HG02642 (cell line): ENCODE measurements around the gene SSUH2.
"Not testable (repeated sequence)": the region's sequence is repeated elsewhere in the genome, so short reads cannot be mapped to it uniquely, and the experiment has no call there.

Source experiments
- ATAC-seq: cut with Tn5 transposase; IDR thresholded peaks from one replicate; pipeline ENCODE4 v1.9.1; 2021; ENCODE audit warnings: mild to moderate bottlenecking; ENCODE audit not compliant: unreplicated experiment, poor library complexity

The SSUH2 gene

DNA sequence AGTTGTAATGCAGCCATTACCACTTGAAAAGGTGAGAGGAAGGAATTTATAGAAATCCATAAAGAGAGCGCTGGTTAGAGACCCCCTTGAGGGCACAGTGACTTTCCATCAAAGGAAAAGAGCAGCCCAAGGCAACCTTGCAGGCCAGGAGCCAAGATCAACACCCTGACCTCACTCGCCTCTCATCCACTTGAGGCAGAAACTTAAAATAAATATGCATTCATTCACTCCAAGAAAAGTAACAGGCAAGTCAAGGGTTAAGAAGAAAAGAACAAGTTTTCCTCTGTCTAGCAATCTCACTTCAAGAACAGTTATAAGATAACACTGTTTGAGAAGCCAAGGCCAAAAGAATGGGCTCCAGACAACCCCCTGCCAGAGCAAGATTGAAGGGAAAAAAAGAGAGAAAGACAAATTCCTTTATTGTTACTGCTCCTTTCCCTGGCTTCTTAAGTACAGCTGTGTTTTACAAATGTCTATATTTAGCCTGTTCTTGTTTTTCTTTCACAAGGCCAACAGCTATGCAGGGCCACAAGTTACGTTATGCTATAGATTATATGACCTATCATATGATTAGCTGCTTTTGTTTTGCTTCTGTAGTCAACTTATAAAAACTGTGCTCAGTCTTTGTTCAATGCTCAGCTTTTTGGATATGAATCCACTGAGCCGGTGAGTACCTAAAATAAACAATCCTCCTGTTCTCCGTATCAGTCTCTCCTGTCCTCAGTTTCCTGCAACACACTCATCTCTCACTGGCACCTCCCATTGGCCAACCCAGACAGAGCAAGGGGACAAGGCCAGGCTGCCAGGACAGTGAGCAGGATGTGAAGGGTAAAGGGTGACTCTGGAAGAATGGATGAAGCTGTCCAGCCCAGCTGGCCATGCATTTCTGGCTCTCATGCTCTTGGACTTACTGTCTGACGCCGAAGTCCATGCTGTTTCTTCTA lies 15.8 kb upstream of the SSUH2 start:
- no peak for ATAC-seq

DNA sequence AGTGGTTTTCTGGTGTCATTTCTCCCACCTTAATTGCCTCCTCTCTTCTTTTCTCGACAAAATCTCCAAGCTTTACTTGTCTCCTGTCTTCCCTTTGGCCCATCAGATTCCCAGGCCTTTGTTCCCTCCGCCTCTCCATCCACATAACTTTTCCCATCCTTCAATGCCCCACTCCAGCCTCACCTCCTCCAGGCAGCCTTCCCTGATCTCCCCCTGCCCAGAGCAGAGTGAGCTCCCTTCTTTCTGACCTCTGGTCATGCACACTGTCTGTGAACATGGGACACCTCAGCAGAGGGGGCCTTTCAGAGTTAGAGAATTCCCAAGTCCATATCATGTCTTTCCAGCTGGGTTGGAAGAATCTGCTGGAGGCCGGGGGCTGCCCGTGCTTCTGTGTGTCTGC lies 14.6 kb upstream of the SSUH2 start:
- ATAC-seq = no peak

DNA sequence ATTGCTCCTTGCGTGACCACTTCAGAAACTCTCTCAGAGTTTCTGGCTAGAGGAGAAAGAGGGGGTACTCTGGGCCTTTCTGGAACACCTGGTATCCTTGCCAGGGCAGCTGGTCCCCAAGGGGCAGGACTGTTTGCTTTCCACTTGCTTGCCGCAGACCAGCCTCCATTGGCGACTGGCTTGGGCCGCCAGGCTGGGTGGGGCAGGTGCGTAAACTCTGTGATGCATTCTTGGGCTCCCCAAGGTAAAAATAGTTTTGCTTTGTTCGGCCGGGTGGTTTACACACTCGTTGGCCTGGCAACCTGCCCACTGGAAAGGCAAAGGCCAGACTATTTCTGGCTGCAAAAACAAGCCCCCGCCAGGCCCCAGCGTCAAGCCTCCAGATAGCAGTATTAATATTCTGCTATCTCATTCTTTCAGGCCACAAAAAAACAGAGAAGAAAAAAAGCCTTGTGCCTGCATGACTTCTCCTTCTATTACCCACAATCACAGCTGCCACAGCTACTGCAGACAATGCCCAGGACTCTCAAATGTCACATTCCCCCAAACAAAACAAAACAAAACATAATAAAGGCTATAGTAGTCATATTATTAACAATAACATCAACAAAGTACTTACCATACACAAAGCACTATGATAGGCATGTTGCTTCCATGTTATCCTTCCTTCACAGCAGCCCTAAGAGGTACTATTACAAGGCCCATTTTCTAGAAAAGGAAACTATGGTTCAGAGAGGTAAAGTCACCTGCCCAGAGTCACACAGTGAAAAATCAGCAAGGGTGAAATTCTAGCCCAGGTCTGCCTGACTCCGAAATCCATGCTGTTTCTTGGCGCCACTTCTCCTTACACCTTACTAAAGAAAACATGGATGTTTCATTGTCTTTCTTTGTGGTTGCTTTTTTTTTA lies 14.0 kb upstream of the SSUH2 start:
- peak; percentile 89 for ATAC-seq

DNA sequence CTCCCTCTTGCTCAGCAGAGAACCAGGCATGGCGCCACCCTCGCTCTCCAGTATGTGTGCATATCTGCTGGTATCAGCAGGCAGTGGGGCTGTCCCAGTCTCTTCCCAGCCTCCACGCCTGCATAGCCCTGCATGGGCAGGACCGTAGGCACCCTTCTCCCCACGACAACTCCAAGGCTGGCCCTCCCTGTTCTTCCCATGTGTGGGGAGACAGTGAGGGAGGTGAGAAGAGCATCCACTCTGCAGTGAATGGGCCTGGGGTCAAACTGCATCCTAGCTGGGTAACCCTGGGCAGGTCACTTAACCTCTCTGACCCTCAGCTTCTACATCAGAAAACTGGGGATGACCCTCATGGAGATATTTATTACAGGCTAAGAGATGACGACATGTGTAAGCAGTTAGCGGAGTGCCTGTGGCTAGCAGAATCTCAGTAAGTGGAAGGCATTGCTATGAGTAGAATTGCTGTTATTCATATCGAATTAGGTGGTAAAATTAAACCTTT lies 13.3 kb upstream of the SSUH2 start:
- peak; percentile 44 for ATAC-seq

DNA sequence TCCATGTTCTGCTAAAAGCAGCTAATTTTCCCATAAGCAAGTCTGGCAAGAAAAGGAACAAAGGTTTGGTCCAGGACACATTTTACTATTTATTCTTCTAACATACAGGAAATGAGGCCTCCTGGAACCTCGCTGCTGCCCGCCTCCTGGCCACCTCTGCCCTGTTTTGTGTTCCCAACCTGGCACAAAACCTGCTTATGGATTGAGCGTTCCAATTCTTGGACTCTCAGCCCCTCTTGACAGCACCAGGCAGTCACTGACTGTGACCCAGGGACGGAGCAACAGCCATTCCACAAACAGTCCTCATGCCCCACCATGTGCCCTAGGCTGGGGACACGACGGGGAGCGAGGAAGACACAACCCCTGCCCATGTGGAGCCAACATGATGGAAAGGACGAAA lies 11.6 kb upstream of the SSUH2 start:
- no peak for ATAC-seq

DNA sequence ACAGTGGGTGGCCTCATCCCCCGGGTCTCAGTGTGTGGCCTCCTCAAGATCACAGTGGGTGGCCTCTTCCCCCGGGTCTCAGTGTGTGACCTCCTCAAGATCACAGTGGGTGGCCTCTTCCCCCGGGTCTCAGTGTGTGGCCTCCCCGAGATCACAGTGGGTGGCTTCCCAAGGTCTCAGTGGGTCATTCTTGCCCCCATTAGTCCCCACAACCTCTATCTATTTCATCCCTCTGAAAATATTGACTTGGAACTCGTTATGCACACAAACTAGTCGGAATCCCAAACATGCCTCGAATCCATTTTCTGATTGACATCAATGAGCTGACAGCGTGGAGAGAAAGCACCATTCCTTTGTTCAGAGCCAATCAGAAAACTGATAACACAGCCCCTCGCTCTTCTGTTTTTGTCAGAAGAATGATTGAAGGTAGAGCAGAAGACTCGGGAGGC lies 10.8 kb upstream of the SSUH2 start:
- ATAC-seq = no peak

DNA sequence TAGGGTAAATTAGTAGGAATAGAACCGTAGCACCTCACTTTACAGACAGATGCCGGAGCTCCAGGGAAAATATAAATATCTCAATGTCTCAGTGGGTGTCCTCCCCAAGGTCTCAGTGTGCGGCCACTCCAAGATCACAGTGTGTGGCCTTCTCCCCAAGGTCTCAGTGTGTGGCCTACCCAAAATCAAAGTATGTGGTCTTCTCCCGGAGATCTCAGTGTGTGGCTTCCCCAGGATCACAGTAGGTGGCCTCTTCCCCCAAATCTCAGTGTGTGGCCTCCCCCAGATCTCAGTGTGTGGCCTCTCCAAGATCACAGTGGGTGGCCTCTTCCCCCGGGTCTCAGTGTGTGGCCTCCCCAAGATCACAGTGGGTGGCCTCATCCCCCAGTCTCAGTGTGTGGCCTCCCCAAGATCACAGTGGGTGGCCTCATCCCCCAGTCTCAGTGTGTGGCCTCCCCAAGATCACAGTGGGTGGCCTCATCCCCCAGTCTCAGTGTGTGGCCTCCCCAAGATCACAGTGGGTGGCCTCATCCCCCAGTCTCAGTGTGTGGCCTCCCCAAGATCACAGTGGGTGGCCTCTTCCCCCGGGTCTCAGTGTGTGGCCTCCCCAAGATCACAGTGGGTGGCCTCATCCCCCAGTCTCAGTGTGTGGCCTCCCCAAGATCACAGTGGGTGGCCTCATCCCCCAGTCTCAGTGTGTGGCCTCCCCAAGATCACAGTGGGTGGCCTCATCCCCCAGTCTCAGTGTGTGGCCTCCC lies 10.2 kb upstream of the SSUH2 start:
- ATAC-seq = not testable (repeated sequence)

DNA sequence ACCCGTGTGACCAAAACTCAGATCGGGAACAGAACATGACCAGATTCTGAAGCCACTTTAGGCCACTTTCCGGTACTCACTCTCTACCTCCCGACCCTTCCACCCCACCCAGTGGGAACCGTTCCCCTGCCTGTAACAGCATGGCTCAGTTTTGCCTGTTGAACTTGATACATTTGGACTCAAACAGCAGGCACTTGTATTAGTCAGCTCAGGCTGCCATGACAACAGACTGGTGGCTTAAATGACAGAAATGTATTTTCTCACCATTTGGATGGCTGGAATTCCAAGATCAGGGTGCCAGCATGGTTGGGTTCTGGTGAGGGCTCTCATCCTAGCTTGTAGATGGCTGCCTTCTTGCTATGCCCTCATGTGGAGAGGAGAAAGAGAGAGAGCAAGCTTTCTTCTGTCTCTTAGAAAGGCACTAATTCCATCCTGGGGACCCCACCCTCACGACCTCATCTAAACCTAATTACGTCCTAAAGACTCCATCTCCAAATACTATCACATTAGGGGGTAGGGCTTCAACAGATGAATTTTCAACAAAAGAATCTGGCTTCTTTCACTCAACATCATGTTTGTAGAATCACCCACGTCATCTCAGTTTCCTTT lies 9.3 kb upstream of the SSUH2 start:
- ATAC-seq = no peak

DNA sequence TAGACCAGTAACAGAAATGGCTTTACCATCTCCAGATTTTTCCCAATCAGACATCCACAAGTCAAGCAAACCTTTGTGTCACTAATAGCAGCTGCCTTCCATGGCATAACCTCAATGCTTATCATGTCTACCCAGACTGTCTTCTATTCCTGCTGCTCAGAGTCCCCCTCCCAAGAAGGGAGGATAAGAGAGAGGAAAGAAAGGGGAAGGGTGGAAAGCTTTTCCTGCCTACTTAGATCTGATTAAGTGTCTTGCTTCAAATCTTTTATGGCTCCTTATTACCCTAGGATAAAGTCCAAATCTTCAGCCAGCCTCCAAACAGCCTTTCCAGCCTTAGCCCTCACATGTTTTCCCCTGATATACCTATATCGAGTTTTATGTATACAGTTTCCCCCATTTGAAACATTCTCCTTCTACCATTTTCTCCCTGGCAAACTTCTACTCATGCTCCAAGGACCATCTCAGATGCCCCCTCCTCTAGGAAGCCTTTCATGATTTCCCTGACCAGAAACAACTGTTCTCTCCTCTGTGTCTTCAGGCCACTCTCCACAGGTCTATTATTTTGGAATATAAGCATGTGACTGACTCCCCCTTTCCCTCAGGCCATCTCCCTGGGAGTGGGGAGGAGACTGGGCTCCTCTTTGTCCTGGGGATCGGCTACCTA lies 7.9 kb upstream of the SSUH2 start:
- no peak for ATAC-seq

DNA sequence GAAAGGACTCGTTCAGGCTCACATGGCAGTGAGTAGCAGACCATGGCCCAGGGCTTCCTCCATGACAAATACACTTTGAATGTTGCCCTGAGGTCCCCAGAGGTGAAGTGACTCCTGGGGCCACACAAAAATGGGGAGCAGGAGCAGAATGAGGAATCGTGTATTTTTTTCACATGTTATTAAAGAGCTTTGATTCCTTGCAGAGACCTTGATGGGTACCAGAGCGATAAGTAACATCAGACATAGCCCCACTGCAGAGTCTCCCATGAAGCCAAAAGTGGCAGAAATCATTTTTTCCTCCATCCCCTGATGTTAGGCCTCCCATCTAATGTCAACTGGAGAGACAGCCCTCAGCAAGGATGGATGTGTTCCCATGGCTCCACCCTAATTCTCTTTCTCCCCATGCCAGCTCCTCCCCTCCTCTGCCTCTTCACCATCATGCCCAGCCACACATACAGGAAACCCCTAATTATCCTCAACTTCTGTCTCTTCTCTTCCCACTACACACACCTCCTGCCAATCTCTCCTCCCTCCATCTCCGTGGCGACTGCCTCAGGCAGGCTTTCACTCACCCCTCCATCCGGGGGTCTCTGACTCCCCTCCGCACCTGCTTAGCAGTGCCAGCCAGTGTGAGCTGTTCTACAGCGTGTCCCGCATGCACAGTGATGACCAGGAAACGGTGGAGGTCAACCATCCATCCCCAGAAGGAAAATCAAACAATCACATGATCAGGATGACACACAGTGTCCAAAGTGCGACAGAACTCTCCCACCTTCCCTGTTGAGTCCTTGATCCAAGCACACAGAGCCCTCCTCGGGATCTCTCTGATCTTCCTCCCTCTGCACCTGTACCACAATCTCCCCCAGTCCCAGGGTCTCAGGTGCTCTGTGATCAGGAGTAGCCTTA lies 7.1 kb upstream of the SSUH2 start:
- no peak for ATAC-seq

DNA sequence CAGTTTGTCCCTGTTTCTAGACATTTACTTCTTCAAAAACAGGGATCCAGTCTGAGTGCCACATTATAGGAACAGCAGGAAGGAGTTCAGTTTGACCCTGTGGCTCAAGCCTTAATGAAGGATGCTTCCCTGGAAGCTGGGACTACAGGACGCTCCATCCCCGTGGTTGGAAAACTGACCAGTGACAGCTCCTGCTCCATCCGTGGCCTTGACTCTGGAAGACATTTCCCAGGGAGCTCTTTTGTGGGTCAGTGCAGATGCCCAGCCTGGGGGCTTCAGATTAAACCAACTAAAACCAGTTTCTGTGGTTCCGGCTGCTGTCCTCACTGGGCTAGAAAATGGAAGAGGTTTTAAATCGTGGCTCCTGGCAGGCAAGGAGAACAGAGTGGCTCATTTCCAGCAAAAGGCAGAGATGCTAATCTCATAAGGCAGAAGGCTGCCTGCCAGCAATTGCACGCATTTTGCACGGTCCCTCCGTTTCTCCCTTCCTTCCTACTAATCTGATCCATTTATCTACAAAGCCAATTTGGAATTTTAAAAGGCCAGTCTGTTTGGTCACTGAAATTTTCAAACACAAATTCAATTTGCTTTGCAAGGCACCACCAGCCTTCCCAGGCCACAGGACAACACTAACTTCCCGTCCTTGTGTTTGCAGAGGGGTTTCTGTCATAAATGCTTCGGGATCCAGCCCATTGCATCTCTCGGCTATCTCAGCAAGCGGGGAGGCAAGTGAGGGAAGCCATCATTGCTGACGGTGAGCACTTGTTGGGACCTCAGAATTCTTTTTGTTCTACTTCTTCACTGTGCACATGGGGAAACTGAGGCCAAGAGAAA lies 6.2 kb upstream of the SSUH2 start:
- no peak for ATAC-seq

DNA sequence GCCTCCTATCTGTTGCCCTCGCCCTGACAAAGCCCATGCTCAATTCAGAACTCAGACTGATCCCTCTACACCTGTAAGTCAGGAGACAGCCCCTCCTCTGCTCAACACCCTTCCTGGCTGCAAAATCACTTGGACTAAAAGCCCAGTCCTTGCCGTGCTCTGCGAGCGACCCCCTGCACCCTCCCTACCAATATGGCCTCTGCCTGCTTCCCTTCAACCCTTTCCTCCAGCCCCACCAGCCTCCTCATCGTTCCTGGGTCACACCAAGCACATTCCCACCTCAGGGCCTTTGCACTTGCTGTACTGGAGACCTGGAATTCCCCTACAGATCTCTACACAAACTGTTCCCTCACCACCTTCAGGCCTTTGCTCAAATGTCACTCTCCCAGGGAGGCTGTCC lies 5.2 kb upstream of the SSUH2 start:
- no peak for ATAC-seq

DNA sequence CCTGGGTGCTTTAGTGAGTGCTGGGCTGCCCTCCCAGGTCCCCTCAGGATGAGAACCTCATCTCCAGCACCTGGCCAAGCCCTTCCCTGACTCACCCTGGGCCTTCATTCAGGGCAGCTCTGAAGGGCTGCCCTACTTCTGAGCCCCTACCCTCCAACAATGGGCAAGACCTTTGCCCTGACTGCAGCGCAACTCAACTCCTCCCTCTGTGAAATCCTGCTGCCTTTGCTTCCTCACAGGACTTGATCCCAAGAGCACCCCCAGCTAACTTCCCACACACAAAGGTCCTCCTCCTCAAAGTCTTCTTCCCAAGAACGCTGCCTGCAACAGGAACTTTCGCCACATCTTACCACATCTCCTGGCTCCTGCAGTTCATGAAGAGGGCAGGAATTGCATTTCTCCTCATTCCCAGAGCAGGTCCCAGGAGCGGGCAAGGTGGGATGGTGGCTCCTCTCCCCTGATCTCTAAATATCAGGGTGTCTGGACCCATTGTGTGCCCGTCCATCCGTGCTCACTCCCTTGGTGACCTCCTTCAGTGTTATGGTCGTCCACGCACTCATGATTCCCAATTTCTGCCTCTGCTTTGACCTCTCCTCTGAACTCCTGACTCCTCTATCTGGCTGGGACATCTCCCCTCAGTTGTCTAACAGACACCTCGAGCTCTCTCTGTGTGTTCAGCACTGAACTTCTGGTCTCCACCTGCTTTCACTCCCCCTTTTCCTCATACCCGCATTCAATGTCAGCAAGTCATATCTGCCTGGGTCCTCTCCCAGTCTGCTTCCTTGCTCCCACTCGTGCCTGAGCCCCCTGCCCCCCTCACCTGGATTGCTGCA lies 4.5 kb upstream of the SSUH2 start:
- ATAC-seq = no peak

DNA sequence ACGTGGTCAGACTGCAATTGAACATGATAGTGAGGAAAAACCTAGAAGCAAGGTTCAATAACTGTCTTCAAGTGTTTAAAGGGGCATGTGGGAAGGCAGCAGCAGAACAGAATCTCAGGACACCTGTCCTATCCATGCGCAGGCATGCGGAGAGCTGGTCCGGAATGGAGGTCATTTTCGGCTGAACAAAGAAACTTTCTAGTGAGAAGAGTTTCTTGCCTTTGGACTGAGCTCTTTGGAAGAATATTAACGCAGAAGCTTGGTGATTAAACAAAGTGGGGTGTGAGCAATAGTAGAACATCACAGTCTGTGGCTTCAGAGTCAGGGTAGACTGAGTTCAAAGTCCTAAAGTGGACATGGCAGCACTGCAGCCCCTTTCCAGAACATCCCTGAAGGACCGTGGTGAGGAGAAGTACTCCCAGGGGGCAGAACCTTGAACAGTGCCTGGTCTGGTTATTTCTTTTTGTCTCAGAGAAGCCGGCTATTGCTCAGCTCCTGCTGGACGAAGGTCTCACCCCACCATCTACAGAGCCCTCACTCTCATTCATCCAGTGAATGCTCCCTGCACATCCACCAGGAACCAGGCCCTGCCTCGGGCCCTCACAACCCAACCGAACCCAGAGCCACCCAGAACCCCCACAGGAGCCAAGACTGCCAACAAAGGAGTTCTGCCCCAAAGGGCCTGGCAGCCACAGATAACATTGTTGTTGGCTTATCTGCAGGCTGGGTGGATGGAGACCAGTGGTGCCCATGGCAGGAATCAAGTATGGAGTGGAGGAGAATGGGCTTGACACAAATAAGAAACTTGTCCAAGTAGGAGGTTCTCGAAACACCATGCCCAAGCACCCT lies 2.8 kb upstream of the SSUH2 start:
- ATAC-seq = no peak

DNA sequence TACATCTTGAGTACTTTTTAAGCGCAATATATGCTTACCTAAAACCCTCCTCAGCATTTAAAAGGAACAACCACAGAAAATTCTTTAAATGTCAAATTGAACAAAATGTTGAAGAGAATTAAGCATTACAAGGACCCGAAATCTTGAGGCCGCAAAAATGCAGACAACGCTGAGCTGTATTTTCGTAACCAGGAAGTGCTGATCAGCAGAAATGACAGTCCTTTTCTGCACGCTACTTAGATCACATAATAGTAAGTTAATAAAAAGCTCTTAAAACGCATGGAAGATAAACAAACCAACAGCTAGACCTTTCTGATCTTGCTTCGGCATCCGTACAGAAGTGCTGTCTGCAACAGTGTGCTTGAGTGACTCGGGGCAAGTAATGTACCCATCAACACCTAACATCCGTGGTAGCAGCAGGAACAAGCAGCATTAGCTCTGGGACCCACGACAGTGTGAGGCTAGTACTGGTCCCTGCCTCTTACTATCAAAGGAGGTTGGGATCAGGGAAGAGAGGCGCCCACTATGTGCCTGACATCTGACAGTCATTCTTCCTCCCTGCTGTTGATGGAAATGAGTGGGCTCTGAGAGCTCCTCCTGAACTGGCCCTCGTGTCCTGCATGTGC lies 1.8 kb upstream of the SSUH2 start:
- ATAC-seq = no peak
